SK-N-SH (cell line): Measurements from ENCODE around the gene FGG. TPM values are rescaled to one million over a fixed set of nuclear protein-coding genes. Genes with fewer than 3 reads are reported as not detected.

Source experiments
- CTCF ChIA-PET: fragments of 300-600, 350-600 bp; formaldehyde crosslinking; extraction: SDS; loops from one replicate; lab custom pipeline; 2021; lab: Yijun Ruan, JAX
- POLR2A ChIA-PET: fragments of 350-600 bp; sonication (Branson Sonifier 250); formaldehyde crosslinking; extraction: SDS; loops from one replicate; lab custom pipeline; 2020; ENCODE audit warnings: antibody characterized with exemption, inconsistent platforms; lab: Yijun Ruan, JAX
- DNase-seq: peaks from one replicate; pipeline ENCODE4 v3.0.0; 2012
- H2AFZ ChIP-seq: fragments of 200-600 bp; sonication (generic); 2 replicates; pipeline ENCODE4 v1.8.1; 2016; ENCODE audit warnings: antibody characterized with exemption, mild to moderate bottlenecking, low read depth
- H3F3A ChIP-seq: fragments of 200-600 bp; sonication (generic); replicated peaks from 2 replicates; pipeline ENCODE3; 2016; ENCODE audit warnings: antibody characterized with exemption, mild to moderate bottlenecking; ENCODE audit not compliant: insufficient read depth
- H3K27ac ChIP-seq, 2 experiments: fragments of 200-500 bp in 1 of 2; fragments of 200-600 bp in 1 of 2; sonication (Bioruptor generic) in 1 of 2; sonication (generic), shearing (Covaris generic) in 1 of 2; 2 replicates each; pipeline versions ENCODE4 v1.5.1 to v1.6.1; 2014 to 2016; ENCODE audit warnings: low read depth in 2 of 2, inconsistent platforms in 1 of 2, low read length in 1 of 2, mild to moderate bottlenecking in 1 of 2, mixed read lengths in 1 of 2
- H3K27me3 ChIP-seq: fragments of 200-600 bp; sonication (generic), shearing (Covaris generic); 2 replicates; pipeline ENCODE4 v1.6.1; 2016; ENCODE audit warnings: mixed run types; ENCODE audit not compliant: insufficient read depth
- H3K36me3 ChIP-seq, 2 experiments: fragments of 200-500 bp in 1 of 2; fragments of 200-600 bp in 1 of 2; sonication (Bioruptor generic) in 1 of 2; sonication (generic) in 1 of 2; replicated peaks in 1 of 2; 2 replicates each; pipeline versions ENCODE3 to v1.5.1; 2014 to 2016; ENCODE audit warnings: low read length in 1 of 2, mild to moderate bottlenecking in 1 of 2; ENCODE audit not compliant: insufficient read depth in 2 of 2, control insufficient read depth in 1 of 2
- H3K4me1 ChIP-seq, 2 experiments: fragments of 200-500 bp in 1 of 2; fragments of 200-600 bp in 1 of 2; sonication (Bioruptor generic) in 1 of 2; sonication (generic), shearing (Covaris generic) in 1 of 2; 2 replicates each; pipeline versions ENCODE4 v1.5.1 to v1.6.1; 2014 to 2016; ENCODE audit warnings: low read depth in 1 of 2, low read length in 1 of 2, mixed run types in 1 of 2; ENCODE audit not compliant: insufficient read depth in 2 of 2, control insufficient read depth in 1 of 2
- H3K4me2 ChIP-seq: fragments of 200-600 bp; sonication (generic), shearing (Covaris generic); 2 replicates; pipeline ENCODE4 v1.6.1; 2017; ENCODE audit warnings: mixed run types
- H3K4me3 ChIP-seq, 2 experiments: fragments of 200-500 bp in 1 of 2; fragments of 200-600 bp in 1 of 2; sonication (Bioruptor generic) in 1 of 2; sonication (generic), shearing (Covaris generic) in 1 of 2; 2 replicates each; pipeline versions ENCODE4 v1.5.1 to v1.8.1; 2014 to 2016; ENCODE audit warnings: low read depth in 2 of 2, inconsistent platforms in 1 of 2, low read length in 1 of 2, mild to moderate bottlenecking in 1 of 2, mixed read lengths in 1 of 2, moderate library complexity in 1 of 2
- H3K79me2 ChIP-seq: fragments of 200-600 bp; sonication (generic); 2 replicates; pipeline ENCODE4 v1.8.1; 2017; ENCODE audit warnings: mild to moderate bottlenecking; ENCODE audit not compliant: insufficient read depth
- H3K9ac ChIP-seq: fragments of 200-600 bp; sonication (generic); 2 replicates; pipeline ENCODE4 v1.6.1; 2017; ENCODE audit warnings: mixed run types
- H3K9me2 ChIP-seq: fragments of 200-600 bp; sonication (generic); 2 replicates; pipeline ENCODE4 v1.6.1; 2017; ENCODE audit warnings: mixed run types
- H3K9me3 ChIP-seq: fragments of 200-600 bp; sonication (generic); 2 replicates; pipeline ENCODE4 v1.6.1; 2017; ENCODE audit warnings: mixed run types, mild to moderate bottlenecking, moderate library complexity
- H4K20me1 ChIP-seq: fragments of 200-600 bp; sonication (generic); 2 replicates; pipeline ENCODE4 v1.6.1; 2017; ENCODE audit warnings: mild to moderate bottlenecking, mixed run types; ENCODE audit not compliant: insufficient read depth
- CHD2 ChIP-seq: fragments of 150-350 bp; IDR thresholded peaks from 2 replicates; pipeline ENCODE4 v1.6.1; 2018; ENCODE audit warnings: low read length; ENCODE audit not compliant: partially characterized antibody
- FOSL2 ChIP-seq: IDR thresholded peaks from 2 replicates; pipeline ENCODE4 v1.4.0; 2012; ENCODE audit warnings: low read depth, mild to moderate bottlenecking, moderate library complexity, borderline replicate concordance
- FOXJ3 ChIP-seq: sonication (generic); formaldehyde crosslinking; IDR thresholded peaks from 2 replicates; pipeline ENCODE4 v1.5.1; 2020; ENCODE audit warnings: mild to moderate bottlenecking, missing genetic modification reagents
- NRF1 ChIP-seq: IDR thresholded peaks from 2 replicates; pipeline ENCODE4 v1.6.1; 2012; ENCODE audit warnings: low read depth, mild to moderate bottlenecking, low read length
- POLR2AphosphoS5 ChIP-seq: IDR thresholded peaks from 2 replicates; pipeline ENCODE4 v1.6.1; 2012; ENCODE audit warnings: low read depth, low read length
- RAD21 ChIP-seq: IDR thresholded peaks from 2 replicates; pipeline ENCODE4 v1.6.1; 2012; ENCODE audit warnings: mild to moderate bottlenecking, low read length
- RCOR1 ChIP-seq: fragments of 150-350 bp; IDR thresholded peaks from 2 replicates; pipeline ENCODE4 v1.6.1; 2017; ENCODE audit warnings: antibody characterized with exemption, low read length
- RFX5 ChIP-seq: IDR thresholded peaks from 2 replicates; pipeline ENCODE4 v1.6.1; 2012; ENCODE audit warnings: mild to moderate bottlenecking, improper control_type of control experiment, low read length
- RXRA ChIP-seq: IDR thresholded peaks from 2 replicates; pipeline ENCODE4 v1.4.0; 2012; ENCODE audit warnings: low read depth, mild to moderate bottlenecking, borderline replicate concordance
- TEAD4 ChIP-seq: IDR thresholded peaks from 2 replicates; pipeline ENCODE4 v1.4.0; 2012; ENCODE audit warnings: mild to moderate bottlenecking, borderline replicate concordance; ENCODE audit not compliant: insufficient read depth
- WGBS: methylation state at CpG from one replicate; pipeline ENCODE4 v1.1.6; 2017; ENCODE audit warnings: low lambda C conversion rate; 5-methylcytosine and 5-hydroxymethylcytosine counted together
- polyA plus RNA-seq, 3 experiments: library from polyadenylated mRNA; depleted of rRNA; stranded (reverse); fragments of >200 nt; gene quantifications; 2 replicates each; pipeline ENCODE4 v1.2.3, GENCODE V29; 2012
- TF ChIP-seq, protein P1 (sequence below): IDR thresholded peaks from 2 replicates; pipeline ENCODE4 v1.4.0; 2012; ENCODE audit warnings: low read depth, borderline replicate concordance
- TF ChIP-seq, protein P2 (sequence below): fragments of 200-600 bp; sonication (generic); IDR thresholded peaks from 2 replicates; pipeline ENCODE4 v1.6.1; 2017; ENCODE audit warnings: antibody characterized with exemption, mild to moderate bottlenecking, moderate library complexity
- TF ChIP-seq, protein P3 (sequence below): fragments of 150-350 bp; IDR thresholded peaks from 2 replicates; pipeline ENCODE4 v1.6.1; 2017; ENCODE audit warnings: antibody characterized with exemption, low read length, low read depth, borderline replicate concordance
- TF ChIP-seq, protein P4 (sequence below): fragments of 150-350 bp; IDR thresholded peaks from 2 replicates; pipeline ENCODE4 v1.6.1; 2016; ENCODE audit warnings: mild to moderate bottlenecking, low read depth, low read length
- TF ChIP-seq, protein P5 (sequence below): IDR thresholded peaks from 2 replicates; pipeline ENCODE4 v1.4.0; 2012; ENCODE audit warnings: low read depth

Gene FGG
- polyA plus RNA-seq, 1 of the 3 experiments (the other 2 are of a cell fraction) = not detected

DNA sequence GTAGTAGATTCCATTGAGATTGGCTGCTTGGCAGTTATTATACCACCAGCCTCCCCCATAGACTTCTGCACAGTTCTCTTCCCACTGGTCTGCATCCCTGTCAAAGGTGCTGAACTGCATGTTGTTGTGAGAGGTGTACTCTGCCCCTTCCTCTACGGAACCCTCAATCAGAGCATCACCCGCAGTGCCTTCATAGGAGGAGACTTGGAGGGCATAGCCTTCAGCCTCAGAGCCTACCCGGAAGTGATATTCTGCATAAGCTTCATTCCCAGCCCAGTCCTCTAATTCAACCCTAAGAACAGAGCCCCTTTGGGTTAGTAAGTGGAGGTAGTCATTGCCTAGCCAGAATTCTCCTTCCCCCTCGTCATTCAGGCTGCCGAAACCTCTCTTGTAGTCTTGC lies 28.2 kb downstream of the FGG start:
- Histone ChIP-seq H3K4me1 (no peaks in the 10 kb centered on the region), H3K4me3 (no peak overlapping the region), H3K9me2 (no peaks in the 10 kb centered on the region; the same call in 1 of the 2 replicates), H2AFZ (no peak overlapping the region), H3K27me3 (peaks cover 7% of the 10 kb centered on the region; the same call in 1 of the 2 replicates), H3K79me2 (no peaks in the 10 kb centered on the region), H3K9me3 (no peaks in the 10 kb centered on the region), H4K20me1 (no peaks in the 10 kb centered on the region), H3K36me3 (no peaks in the 10 kb centered on the region), H3F3A (no peaks in the 10 kb centered on the region), H3K4me2 (no peak overlapping the region), H3K9ac (no peak overlapping the region), H3K27ac (no peak overlapping the region)
- no peak for DNase-seq
- 8% methylated on average over 5 of the region's 5 CpGs for WGBS
- TF ChIP-seq FOSL2 = no peak
- TF ChIP-seq, protein P1, sequence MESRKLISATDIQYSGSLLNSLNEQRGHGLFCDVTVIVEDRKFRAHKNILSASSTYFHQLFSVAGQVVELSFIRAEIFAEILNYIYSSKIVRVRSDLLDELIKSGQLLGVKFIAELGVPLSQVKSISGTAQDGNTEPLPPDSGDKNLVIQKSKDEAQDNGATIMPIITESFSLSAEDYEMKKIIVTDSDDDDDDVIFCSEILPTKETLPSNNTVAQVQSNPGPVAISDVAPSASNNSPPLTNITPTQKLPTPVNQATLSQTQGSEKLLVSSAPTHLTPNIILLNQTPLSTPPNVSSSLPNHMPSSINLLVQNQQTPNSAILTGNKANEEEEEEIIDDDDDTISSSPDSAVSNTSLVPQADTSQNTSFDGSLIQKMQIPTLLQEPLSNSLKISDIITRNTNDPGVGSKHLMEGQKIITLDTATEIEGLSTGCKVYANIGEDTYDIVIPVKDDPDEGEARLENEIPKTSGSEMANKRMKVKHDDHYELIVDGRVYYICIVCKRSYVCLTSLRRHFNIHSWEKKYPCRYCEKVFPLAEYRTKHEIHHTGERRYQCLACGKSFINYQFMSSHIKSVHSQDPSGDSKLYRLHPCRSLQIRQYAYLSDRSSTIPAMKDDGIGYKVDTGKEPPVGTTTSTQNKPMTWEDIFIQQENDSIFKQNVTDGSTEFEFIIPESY = no peak
- TF ChIP-seq RAD21 = no peak
- no peak for TF ChIP-seq POLR2AphosphoS5
- TF ChIP-seq, protein P2, sequence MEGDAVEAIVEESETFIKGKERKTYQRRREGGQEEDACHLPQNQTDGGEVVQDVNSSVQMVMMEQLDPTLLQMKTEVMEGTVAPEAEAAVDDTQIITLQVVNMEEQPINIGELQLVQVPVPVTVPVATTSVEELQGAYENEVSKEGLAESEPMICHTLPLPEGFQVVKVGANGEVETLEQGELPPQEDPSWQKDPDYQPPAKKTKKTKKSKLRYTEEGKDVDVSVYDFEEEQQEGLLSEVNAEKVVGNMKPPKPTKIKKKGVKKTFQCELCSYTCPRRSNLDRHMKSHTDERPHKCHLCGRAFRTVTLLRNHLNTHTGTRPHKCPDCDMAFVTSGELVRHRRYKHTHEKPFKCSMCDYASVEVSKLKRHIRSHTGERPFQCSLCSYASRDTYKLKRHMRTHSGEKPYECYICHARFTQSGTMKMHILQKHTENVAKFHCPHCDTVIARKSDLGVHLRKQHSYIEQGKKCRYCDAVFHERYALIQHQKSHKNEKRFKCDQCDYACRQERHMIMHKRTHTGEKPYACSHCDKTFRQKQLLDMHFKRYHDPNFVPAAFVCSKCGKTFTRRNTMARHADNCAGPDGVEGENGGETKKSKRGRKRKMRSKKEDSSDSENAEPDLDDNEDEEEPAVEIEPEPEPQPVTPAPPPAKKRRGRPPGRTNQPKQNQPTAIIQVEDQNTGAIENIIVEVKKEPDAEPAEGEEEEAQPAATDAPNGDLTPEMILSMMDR = no peak
- TF ChIP-seq, protein P3, sequence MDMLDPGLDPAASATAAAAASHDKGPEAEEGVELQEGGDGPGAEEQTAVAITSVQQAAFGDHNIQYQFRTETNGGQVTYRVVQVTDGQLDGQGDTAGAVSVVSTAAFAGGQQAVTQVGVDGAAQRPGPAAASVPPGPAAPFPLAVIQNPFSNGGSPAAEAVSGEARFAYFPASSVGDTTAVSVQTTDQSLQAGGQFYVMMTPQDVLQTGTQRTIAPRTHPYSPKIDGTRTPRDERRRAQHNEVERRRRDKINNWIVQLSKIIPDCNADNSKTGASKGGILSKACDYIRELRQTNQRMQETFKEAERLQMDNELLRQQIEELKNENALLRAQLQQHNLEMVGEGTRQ = no peak
- TF ChIP-seq, protein P4, sequence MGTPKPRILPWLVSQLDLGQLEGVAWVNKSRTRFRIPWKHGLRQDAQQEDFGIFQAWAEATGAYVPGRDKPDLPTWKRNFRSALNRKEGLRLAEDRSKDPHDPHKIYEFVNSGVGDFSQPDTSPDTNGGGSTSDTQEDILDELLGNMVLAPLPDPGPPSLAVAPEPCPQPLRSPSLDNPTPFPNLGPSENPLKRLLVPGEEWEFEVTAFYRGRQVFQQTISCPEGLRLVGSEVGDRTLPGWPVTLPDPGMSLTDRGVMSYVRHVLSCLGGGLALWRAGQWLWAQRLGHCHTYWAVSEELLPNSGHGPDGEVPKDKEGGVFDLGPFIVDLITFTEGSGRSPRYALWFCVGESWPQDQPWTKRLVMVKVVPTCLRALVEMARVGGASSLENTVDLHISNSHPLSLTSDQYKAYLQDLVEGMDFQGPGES = no peak
- TF ChIP-seq, protein P5, sequence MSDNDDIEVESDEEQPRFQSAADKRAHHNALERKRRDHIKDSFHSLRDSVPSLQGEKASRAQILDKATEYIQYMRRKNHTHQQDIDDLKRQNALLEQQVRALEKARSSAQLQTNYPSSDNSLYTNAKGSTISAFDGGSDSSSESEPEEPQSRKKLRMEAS = no peak
- no peak for TF ChIP-seq RCOR1
- no peak for TF ChIP-seq TEAD4
- no peak for TF ChIP-seq CHD2
- TF ChIP-seq RXRA = no peak
- TF ChIP-seq NRF1 = no peak
- TF ChIP-seq FOXJ3 = no peak
- TF ChIP-seq RFX5 = no peak
- POLR2A ChIA-PET = no interaction called here
- CTCF ChIA-PET = interaction anchor here (2.6 kb wide), 1 partner anchor 11 kb away, joined by 6 read pairs; no protein-coding TSS in a partner anchor
